ENCODE measurements around the gene NFATC3. TPM values are rescaled to one million over a fixed set of nuclear protein-coding genes. Genes with fewer than 3 reads are reported as not detected.

The NFATC3 gene
- total and polyA plus RNA-seq, 2 donors (not counting 1 experiment from before 2014, with no cell fraction given) = 33.4 to 115 TPM

DNA sequence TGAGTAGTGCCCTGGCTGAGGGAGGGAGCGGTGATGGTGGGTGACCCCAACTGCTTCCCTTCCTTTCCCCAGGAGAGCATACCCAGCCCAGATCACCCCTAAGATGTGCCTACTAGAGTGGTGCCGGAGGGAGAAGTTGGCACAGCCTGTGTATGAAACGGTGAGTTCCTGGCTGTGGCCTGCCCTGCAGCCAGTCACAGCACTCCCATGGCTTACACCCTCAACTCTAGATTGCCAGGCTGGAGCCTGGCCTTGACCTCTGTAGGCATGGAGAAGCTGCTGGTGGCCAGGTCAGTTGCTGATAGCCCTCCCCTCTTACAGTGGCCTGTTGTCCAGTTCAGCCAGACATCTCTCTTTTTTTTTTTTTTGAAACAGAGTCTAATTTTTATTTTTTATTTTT lies 8.6 kb upstream of the NFATC3 start:
- H3K4me3 Mint-ChIP-seq = peak overlapping the region; percentile 85
- Histone ChIP-seq H2AFZ (ENCODE audit: insufficient read depth, low read depth, low read length, poor library complexity, severe bottlenecking) (no peak overlapping the region), H3K36me3 (replicated peaks in 1 of 2; ENCODE audit: control extremely low read depth in 1 of 2, control insufficient read depth in 1 of 2, extremely low read depth in 1 of 2, insufficient read depth in 2 of 2, low read length in 1 of 2) (peaks cover 0 to 72% of the 10 kb centered on the region in 2 experiments), H4K20me1 (ENCODE audit: control insufficient read depth, insufficient read depth, low read length, poor library complexity, severe bottlenecking) (peaks cover 24% of the 10 kb centered on the region), H3K79me2 (ENCODE audit: control insufficient read depth, insufficient read depth, low read length) (peaks cover 54% of the 10 kb centered on the region), H3K4me1 (ENCODE audit: control insufficient read depth in 2 of 2, insufficient read depth in 2 of 2, low read length in 2 of 2) (peaks cover 88 to 99% of the 10 kb centered on the region in 2 donors), H3K4me2 (replicated peaks; ENCODE audit: low read depth, low read length, poor library complexity, severe bottlenecking) (peak overlapping the region; percentile 68), H3K27ac (ENCODE audit: low read length in 2 of 2) (peak overlapping the region; percentile 8 to 76), H3K27me3 (replicated peaks in 1 of 4; ENCODE audit: control extremely low read depth in 1 of 4, control insufficient read depth in 3 of 4, insufficient read depth in 4 of 4, low read length in 3 of 4) (no peaks in the 10 kb centered on the region), H3K4me3 (ENCODE audit: control extremely low read depth in 1 of 5, extremely low read depth in 1 of 5, insufficient read depth in 1 of 5, low read depth in 2 of 5, low read length in 4 of 5) (no peak overlapping the region), H3K9ac (ENCODE audit: low read length) (no peak overlapping the region), H3K9me3 (ENCODE audit: control extremely low read depth in 1 of 3, control insufficient read depth in 2 of 3, insufficient read depth in 1 of 3, low read length in 2 of 3) (peaks cover 0 to 4% (median 0%) of the 10 kb centered on the region in 3 donors)
- 80% methylated on average over 1 of the region's 3 CpGs for WGBS (ENCODE audit: insufficient coverage)
- H3K27me3 Mint-ChIP-seq = no peaks in the 10 kb centered on the region
- ATAC-seq (ENCODE audit: low read depth) (no peak), DNase-seq (no peak)
- POLR2A ChIA-PET = interaction anchor here (4.2 kb wide), 1 partner anchor 8 kb away, joined by 82 read pairs; the partner anchor contains the start of gene NFATC3
- TF ChIP-seq, protein P1, sequence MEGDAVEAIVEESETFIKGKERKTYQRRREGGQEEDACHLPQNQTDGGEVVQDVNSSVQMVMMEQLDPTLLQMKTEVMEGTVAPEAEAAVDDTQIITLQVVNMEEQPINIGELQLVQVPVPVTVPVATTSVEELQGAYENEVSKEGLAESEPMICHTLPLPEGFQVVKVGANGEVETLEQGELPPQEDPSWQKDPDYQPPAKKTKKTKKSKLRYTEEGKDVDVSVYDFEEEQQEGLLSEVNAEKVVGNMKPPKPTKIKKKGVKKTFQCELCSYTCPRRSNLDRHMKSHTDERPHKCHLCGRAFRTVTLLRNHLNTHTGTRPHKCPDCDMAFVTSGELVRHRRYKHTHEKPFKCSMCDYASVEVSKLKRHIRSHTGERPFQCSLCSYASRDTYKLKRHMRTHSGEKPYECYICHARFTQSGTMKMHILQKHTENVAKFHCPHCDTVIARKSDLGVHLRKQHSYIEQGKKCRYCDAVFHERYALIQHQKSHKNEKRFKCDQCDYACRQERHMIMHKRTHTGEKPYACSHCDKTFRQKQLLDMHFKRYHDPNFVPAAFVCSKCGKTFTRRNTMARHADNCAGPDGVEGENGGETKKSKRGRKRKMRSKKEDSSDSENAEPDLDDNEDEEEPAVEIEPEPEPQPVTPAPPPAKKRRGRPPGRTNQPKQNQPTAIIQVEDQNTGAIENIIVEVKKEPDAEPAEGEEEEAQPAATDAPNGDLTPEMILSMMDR (IDR thresholded peaks at IDR 0.05) = no peak
- TF ChIP-seq EZH2 (IDR thresholded peaks at IDR 0.05; ENCODE audit: borderline replicate concordance, insufficient read depth, low read depth, low read length, poor library complexity, severe bottlenecking) = no peak
- H3K9me3 Mint-ChIP-seq (ENCODE audit: insufficient read depth) = no peaks in the 10 kb centered on the region
- intact Hi-C loops (cut with micrococcal nuclease) = no loop called here
- peak overlapping the region; percentile 94 for H3K27ac Mint-ChIP-seq
- H3K4me1 Mint-ChIP-seq = peaks cover 84% of the 10 kb centered on the region
- CTCF ChIA-PET = interaction anchor here (5.0 to 14.0 kb wide), 2 partner anchors 7 to 11 kb away, joined by 40 to 242 read pairs; partner anchors contain the start of gene NFATC3

DNA sequence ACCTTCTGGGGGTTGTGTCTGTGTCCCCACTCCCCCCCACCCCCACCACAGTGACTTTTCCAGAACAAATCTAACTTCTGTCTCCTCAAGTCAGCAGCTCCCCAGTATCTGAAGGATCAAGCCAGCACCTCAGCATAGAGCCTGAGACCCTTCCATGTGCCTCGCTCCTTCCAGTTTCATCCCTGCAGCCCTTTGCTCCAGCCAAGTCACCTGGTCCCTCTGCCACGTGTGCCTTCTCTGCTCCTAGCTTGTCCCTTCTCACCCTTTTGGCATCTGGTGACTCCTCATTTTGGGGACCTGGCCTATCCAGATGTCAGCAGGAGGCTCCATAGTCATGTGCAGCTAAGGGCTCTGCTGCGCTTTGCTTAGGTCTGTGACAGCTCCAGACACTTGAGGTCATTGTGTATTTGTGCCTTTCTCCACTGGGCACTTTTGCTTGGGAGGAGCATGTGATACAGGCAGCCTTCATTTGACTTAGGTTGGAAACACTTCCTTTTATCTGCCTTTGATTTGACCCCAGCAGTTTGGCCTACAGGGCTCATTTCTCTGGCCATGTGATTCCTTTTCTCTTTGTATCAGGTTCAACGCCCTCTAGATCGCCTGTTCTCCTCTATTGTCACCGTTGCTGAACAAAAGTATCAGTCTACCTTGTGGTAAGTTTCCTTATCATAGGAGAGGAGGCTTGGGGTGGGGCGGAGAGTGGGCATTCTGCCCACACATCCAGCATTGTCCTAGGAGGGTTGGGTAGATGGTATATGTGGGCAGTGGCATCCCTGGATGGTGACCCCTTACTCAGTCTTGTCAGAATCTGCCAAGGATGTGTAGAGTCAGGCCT lies 7.1 kb upstream of the NFATC3 start:
- Mint-ChIP-seq H3K27ac (peak overlapping the region; percentile 80), H3K9me3 (ENCODE audit: insufficient read depth) (no peaks in the 10 kb centered on the region), H3K27me3 (no peaks in the 10 kb centered on the region), H3K4me3 (peak overlapping the region; percentile 18), H3K4me1 (peaks cover 86% of the 10 kb centered on the region)
- Histone ChIP-seq H3K79me2 (ENCODE audit: control insufficient read depth, insufficient read depth, low read length) (peaks cover 54% of the 10 kb centered on the region), H3K9ac (ENCODE audit: low read length) (no peak overlapping the region), H3K27ac (ENCODE audit: low read length in 2 of 2) (peak overlapping the region; percentile 27 to 83), H2AFZ (ENCODE audit: insufficient read depth, low read depth, low read length, poor library complexity, severe bottlenecking) (no peak overlapping the region), H3K9me3 (ENCODE audit: control extremely low read depth in 1 of 3, control insufficient read depth in 2 of 3, insufficient read depth in 1 of 3, low read length in 2 of 3) (peaks cover 0 to 4% (median 0%) of the 10 kb centered on the region in 3 donors), H4K20me1 (ENCODE audit: control insufficient read depth, insufficient read depth, low read length, poor library complexity, severe bottlenecking) (peaks cover 10% of the 10 kb centered on the region), H3K4me2 (replicated peaks; ENCODE audit: low read depth, low read length, poor library complexity, severe bottlenecking) (peak overlapping the region; percentile 83), H3K36me3 (replicated peaks in 1 of 2; ENCODE audit: control extremely low read depth in 1 of 2, control insufficient read depth in 1 of 2, extremely low read depth in 1 of 2, insufficient read depth in 2 of 2, low read length in 1 of 2) (peaks cover 0 to 67% of the 10 kb centered on the region in 2 experiments), H3K27me3 (replicated peaks in 1 of 4; ENCODE audit: control extremely low read depth in 1 of 4, control insufficient read depth in 3 of 4, insufficient read depth in 4 of 4, low read length in 3 of 4) (no peaks in the 10 kb centered on the region), H3K4me3 (ENCODE audit: control extremely low read depth in 1 of 5, extremely low read depth in 1 of 5, insufficient read depth in 1 of 5, low read depth in 2 of 5, low read length in 4 of 5) (no peak overlapping the region), H3K4me1 (ENCODE audit: control insufficient read depth in 2 of 2, insufficient read depth in 2 of 2, low read length in 2 of 2) (peaks cover 88 to 99% of the 10 kb centered on the region in 2 donors)
- intact Hi-C loops (cut with micrococcal nuclease) = no loop called here
- DNase-seq = no peak
- TF ChIP-seq EZH2 (IDR thresholded peaks at IDR 0.05; ENCODE audit: borderline replicate concordance, insufficient read depth, low read depth, low read length, poor library complexity, severe bottlenecking) = no peak
- TF ChIP-seq, protein P1 (IDR thresholded peaks at IDR 0.05) = no peak
- POLR2A ChIA-PET = no interaction called here
- no peak for ATAC-seq (ENCODE audit: low read depth)
- 89% methylated on average over 3 of the region's 7 CpGs for WGBS (ENCODE audit: insufficient coverage)
- CTCF ChIA-PET = interaction anchor here (5.0 to 11.1 kb wide), 2 partner anchors 9 to 13 kb away, joined by 40 to 242 read pairs; no protein-coding TSS in a partner anchor

Data from B cell (primary cell).